ENCODE measurements around the gene FAHD2A.

- TF ChIP-seq CTCF (IDR thresholded peaks at IDR 0.05; ENCODE audit: low read depth, low read length, poor library complexity, severe bottlenecking) = no peak
- TF ChIP-seq EZH2phosphoT487 (IDR thresholded peaks at IDR 0.05; ENCODE audit: borderline replicate concordance, low read length) = no peak
Measured at GRCh38 chr2:95390881-95391321, 11.6 kb upstream of the FAHD2A start.
